ENCODE data around the gene IRF2BP2.

Gene IRF2BP2

DNA sequence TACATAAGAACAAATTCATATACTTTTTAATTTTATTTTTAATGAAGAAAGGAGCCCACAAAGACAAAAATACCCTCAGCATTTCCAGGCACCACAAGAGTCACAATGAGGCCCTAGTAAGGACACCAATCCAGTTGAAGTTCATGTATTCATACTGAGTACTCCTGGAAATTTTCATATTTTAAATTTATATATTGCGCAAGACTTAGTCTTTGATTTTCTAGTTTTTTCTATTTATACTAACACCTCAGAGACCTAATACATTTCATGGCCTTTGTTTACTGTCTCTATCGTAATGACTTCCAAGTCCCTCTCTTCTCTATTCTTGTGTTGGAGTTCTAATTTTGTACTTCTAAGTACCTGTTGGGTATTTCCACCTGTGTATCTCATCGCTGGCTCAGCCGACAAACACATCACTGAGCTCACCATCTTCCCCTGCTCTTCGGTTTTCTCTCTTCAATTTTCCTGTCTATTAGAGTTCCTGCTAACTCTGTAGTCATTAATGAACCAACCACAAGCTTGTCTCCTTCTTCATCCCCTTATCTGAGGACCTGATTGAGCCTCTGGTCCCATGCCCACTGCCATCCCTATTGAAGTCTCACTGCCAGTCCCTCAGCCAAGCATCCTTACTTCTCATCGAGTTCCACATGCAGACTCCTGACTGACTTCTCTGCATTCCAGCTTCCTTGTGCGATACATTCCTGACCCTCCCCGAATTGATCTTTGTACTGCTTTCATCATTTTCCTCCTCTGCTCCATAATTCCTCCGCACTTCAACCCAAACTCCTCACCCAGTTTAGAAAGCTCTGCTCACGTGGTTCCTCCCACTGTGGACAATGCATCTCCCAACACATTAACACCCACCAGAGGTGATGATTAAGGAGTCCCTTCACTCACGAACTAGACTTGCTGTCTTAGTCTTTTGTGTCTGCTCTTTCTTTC is 17.3 kb upstream of the IRF2BP2 start (continued):
- TF ChIP-seq, protein P1, sequence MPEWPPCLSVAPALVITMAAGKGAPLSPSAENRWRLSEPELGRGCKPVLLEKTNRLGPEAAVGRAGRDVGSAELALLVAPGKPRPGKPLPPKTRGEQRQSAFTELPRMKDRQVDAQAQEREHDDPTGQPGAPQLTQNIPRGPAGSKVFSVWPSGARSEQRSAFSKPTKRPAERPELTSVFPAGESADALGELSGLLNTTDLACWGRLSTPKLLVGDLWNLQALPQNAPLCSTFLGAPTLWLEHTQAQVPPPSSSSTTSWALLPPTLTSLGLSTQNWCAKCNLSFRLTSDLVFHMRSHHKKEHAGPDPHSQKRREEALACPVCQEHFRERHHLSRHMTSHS (tag by site-specific recombination; IDR thresholded peaks at IDR 0.05) = no peak
- TF ChIP-seq ZNF292 (tag by site-specific recombination; IDR thresholded peaks at IDR 0.05; ENCODE audit: borderline replicate concordance, low read depth) = no peak

DNA sequence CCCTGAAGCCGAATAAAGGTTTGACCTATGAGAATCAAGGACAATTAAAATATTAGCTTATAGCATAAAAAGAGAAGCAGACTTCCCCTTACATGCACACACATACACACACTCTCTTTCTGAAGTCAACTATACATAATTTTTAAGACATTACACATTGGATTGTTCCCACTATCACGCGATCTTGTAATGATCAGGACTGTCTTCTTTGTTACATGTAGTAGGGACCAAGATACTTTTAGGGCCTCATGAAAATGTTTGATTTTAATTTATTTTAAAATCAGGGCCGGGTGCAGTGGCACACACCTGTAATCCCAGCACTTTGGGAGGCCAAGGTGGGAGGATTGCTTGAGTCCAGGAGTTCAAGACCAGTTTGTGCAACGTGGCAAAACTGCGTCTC is 16.4 kb upstream of the IRF2BP2 start:
- POLR2A ChIA-PET = no interaction called here

DNA sequence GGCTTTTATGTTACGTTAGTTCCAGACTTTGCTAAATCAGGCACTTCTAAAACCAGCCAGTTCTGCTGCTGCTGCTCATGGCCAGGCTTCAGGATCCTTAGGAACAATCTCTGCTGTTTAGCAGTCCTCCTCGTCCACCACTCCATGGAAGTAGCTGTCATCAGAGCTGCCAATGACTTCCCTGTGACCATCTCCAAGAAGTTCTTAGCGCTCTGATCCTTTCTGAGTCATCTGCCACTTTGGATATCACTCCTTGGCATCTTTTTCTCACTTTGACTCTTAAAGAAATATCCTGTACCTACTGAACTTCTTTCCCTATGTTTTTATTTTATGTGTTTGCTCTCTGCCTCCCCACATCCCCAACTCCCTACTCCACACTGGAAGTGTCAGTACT is 14.7 kb upstream of the IRF2BP2 start:
- no peak for TF ChIP-seq ZNF610 (tag by site-specific recombination; IDR thresholded peaks at IDR 0.05; ENCODE audit: borderline replicate concordance)
- peak; percentile 62; the same call in 1 of the 2 replicates for TF ChIP-seq ZNF664 (tag by site-specific recombination; IDR thresholded peaks at IDR 0.05)
- CTCF ChIA-PET = no interaction called here
- POLR2A ChIA-PET = no interaction called here
- Histone ChIP-seq H3K4me3 (ENCODE audit: low read depth, low read length) (no peak overlapping the region), H3K9me3 (ENCODE audit: control insufficient read depth, insufficient read depth, low read depth, low read length) (no peaks in the 10 kb centered on the region), H3K4me1 (ENCODE audit: control insufficient read depth, insufficient read depth, low read length) (peaks cover 15% of the 10 kb centered on the region), H3K27ac (ENCODE audit: extremely low read depth, low read depth, low read length) (no peak overlapping the region), H3K36me3 (ENCODE audit: control insufficient read depth in 2 of 2, insufficient read depth in 1 of 2, low read length in 2 of 2) (no peaks in the 10 kb centered on the region)

More for the DNA sequence above, 16.4 kb upstream of the IRF2BP2 start:
- H3K27ac ChIP-seq (ENCODE audit: extremely low read depth, low read depth, low read length) = no peak overlapping the region
- H3K9me3 ChIP-seq (ENCODE audit: control insufficient read depth, insufficient read depth, low read depth, low read length) = no peaks in the 10 kb centered on the region
- no peak for TF ChIP-seq SP2 (tag by site-specific recombination; IDR thresholded peaks at IDR 0.05)
- TF ChIP-seq ZNF404 (tag by site-specific recombination; IDR thresholded peaks at IDR 0.05) = no peak
- no peak for TF ChIP-seq ZNF670 (tag by site-specific recombination; IDR thresholded peaks at IDR 0.05; ENCODE audit: low read depth)
- TF ChIP-seq ZNF664 (tag by site-specific recombination; IDR thresholded peaks at IDR 0.05) = no peak
- no peak for TF ChIP-seq ZNF830 (tag by site-specific recombination; IDR thresholded peaks at IDR 0.05; ENCODE audit: low read depth)
- TF ChIP-seq, protein P2, sequence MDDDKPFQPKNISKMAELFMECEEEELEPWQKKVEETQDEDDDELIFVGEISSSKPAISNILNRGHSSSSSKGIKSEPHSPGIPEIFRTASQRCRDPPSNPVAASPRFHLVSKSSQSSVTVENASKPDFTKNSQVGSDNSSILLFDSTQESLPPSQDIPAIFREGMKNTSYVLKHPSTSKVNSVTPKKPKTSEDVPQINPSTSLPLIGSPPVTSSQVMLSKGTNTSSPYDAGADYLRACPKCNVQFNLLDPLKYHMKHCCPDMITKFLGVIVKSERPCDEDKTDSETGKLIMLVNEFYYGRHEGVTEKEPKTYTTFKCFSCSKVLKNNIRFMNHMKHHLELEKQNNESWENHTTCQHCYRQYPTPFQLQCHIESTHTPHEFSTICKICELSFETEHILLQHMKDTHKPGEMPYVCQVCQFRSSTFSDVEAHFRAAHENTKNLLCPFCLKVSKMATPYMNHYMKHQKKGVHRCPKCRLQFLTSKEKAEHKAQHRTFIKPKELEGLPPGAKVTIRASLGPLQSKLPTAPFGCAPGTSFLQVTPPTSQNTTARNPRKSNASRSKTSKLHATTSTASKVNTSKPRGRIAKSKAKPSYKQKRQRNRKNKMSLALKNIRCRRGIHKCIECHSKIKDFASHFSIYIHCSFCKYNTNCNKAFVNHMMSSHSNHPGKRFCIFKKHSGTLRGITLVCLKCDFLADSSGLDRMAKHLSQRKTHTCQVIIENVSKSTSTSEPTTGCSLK (tag by site-specific recombination; IDR thresholded peaks at IDR 0.05) = no peak
- TF ChIP-seq, protein P3, sequence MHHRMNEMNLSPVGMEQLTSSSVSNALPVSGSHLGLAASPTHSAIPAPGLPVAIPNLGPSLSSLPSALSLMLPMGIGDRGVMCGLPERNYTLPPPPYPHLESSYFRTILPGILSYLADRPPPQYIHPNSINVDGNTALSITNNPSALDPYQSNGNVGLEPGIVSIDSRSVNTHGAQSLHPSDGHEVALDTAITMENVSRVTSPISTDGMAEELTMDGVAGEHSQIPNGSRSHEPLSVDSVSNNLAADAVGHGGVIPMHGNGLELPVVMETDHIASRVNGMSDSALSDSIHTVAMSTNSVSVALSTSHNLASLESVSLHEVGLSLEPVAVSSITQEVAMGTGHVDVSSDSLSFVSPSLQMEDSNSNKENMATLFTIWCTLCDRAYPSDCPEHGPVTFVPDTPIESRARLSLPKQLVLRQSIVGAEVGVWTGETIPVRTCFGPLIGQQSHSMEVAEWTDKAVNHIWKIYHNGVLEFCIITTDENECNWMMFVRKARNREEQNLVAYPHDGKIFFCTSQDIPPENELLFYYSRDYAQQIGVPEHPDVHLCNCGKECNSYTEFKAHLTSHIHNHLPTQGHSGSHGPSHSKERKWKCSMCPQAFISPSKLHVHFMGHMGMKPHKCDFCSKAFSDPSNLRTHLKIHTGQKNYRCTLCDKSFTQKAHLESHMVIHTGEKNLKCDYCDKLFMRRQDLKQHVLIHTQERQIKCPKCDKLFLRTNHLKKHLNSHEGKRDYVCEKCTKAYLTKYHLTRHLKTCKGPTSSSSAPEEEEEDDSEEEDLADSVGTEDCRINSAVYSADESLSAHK (tag by site-specific recombination; IDR thresholded peaks at IDR 0.05) = no peak
- TF ChIP-seq, protein P4, sequence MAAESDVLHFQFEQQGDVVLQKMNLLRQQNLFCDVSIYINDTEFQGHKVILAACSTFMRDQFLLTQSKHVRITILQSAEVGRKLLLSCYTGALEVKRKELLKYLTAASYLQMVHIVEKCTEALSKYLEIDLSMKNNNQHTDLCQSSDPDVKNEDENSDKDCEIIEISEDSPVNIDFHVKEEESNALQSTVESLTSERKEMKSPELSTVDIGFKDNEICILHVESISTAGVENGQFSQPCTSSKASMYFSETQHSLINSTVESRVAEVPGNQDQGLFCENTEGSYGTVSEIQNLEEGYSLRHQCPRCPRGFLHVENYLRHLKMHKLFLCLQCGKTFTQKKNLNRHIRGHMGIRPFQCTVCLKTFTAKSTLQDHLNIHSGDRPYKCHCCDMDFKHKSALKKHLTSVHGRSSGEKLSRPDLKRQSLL (tag by site-specific recombination; IDR thresholded peaks at IDR 0.05) = no peak
- TF ChIP-seq, protein P5, sequence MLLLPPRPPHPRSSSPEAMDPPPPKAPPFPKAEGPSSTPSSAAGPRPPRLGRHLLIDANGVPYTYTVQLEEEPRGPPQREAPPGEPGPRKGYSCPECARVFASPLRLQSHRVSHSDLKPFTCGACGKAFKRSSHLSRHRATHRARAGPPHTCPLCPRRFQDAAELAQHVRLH (tag by site-specific recombination; IDR thresholded peaks at IDR 0.05) = no peak
- no peak for TF ChIP-seq ZIC2 (tag by site-specific recombination; IDR thresholded peaks at IDR 0.05)
- no peak for TF ChIP-seq ZNF341 (tag by site-specific recombination; IDR thresholded peaks at IDR 0.05; ENCODE audit: low read depth)
- no peak for TF ChIP-seq ZNF157 (tag by site-specific recombination; IDR thresholded peaks at IDR 0.05)
- H3K4me1 ChIP-seq (ENCODE audit: control insufficient read depth, insufficient read depth, low read length) = peaks cover 6% of the 10 kb centered on the region
- no peaks in the 10 kb centered on the region for H3K36me3 ChIP-seq (ENCODE audit: control insufficient read depth in 2 of 2, insufficient read depth in 1 of 2, low read length in 2 of 2)
- H3K4me3 ChIP-seq (ENCODE audit: low read depth, low read length) = no peak overlapping the region
- CTCF ChIA-PET = interaction anchor here (1.1 kb wide), 1 partner anchor 457 kb away, joined by 6 read pairs; no protein-coding TSS in a partner anchor

Data from HEK293 (cell line).